ENCODE measurements around the gene FLAD1. TPM values are rescaled to one million over a fixed set of nuclear protein-coding genes. Genes with fewer than 3 reads are reported as not detected.

The FLAD1 gene
- total RNA-seq, 3 donors from 2014 or later (not counting 1 experiment from before 2014, with no cell fraction given), result 32.1 to 47.6 (median 38.7) TPM

- WGBS (ENCODE audit: insufficient coverage), result 92% methylated on average over 1 of the region's 2 CpGs
- ATAC-seq, result no peak
- peaks cover 5 to 12% of the 10 kb centered on the region in 2 donors for H3K27me3 Mint-ChIP-seq (ENCODE audit: low read depth in 2 of 2)
Observed at GRCh38 chr1:155035936-155036335, 52.8 kb downstream of the FLAD1 start.

GRCh38 chr1:155037043-155037442, 53.9 kb downstream of the FLAD1 start:
- no peaks in the 10 kb centered on the region for H3K36me3 ChIP-seq (ENCODE audit: control insufficient read depth, insufficient read depth, low read length)
- intact Hi-C loops (cut with micrococcal nuclease), result no loop called here
- no peak overlapping the region for H3K4me3 ChIP-seq (ENCODE audit: low read length)
- no peaks in the 10 kb centered on the region for H3K4me1 ChIP-seq (ENCODE audit: control insufficient read depth, insufficient read depth, low read length)
- peaks cover 5 to 12% of the 10 kb centered on the region in 2 donors for H3K27me3 Mint-ChIP-seq (ENCODE audit: low read depth in 2 of 2)
- H3K4me3 Mint-ChIP-seq, result no peak overlapping the region
- TF ChIP-seq, protein P1, sequence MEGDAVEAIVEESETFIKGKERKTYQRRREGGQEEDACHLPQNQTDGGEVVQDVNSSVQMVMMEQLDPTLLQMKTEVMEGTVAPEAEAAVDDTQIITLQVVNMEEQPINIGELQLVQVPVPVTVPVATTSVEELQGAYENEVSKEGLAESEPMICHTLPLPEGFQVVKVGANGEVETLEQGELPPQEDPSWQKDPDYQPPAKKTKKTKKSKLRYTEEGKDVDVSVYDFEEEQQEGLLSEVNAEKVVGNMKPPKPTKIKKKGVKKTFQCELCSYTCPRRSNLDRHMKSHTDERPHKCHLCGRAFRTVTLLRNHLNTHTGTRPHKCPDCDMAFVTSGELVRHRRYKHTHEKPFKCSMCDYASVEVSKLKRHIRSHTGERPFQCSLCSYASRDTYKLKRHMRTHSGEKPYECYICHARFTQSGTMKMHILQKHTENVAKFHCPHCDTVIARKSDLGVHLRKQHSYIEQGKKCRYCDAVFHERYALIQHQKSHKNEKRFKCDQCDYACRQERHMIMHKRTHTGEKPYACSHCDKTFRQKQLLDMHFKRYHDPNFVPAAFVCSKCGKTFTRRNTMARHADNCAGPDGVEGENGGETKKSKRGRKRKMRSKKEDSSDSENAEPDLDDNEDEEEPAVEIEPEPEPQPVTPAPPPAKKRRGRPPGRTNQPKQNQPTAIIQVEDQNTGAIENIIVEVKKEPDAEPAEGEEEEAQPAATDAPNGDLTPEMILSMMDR (IDR thresholded peaks at IDR 0.05), result no peak
- H3K27ac ChIP-seq (ENCODE audit: low read length), result no peak overlapping the region
- H3K27me3 ChIP-seq (ENCODE audit: control insufficient read depth, insufficient read depth, low read length), result no peaks in the 10 kb centered on the region
- H3K9me3 ChIP-seq (ENCODE audit: control insufficient read depth, insufficient read depth, low read length), result no peaks in the 10 kb centered on the region
- ATAC-seq (no peak), DNase-seq (no peak)
- WGBS (ENCODE audit: insufficient coverage), result 95% methylated on average over 3 of the region's 3 CpGs
- no peak overlapping the region for H3K27ac Mint-ChIP-seq
- no peaks in the 10 kb centered on the region for H3K36me3 Mint-ChIP-seq
- no peaks in the 10 kb centered on the region for H3K9me3 Mint-ChIP-seq
- peaks cover 0 to 5% of the 10 kb centered on the region in 2 donors for H3K4me1 Mint-ChIP-seq

More at GRCh38 chr1:155035936-155036335, 52.8 kb downstream of the FLAD1 start:
- no peak overlapping the region for H3K27ac ChIP-seq (ENCODE audit: low read length)
- no peaks in the 10 kb centered on the region for H3K27me3 ChIP-seq (ENCODE audit: control insufficient read depth, insufficient read depth, low read length)
- DNase-seq, result no peak
- TF ChIP-seq, protein P1 (IDR thresholded peaks at IDR 0.05), result no peak
- no peak overlapping the region for H3K4me3 Mint-ChIP-seq
- intact Hi-C loops (cut with micrococcal nuclease), result no loop called here
- peaks cover 0 to 5% of the 10 kb centered on the region in 2 donors for H3K4me1 Mint-ChIP-seq
- H3K36me3 Mint-ChIP-seq, result no peaks in the 10 kb centered on the region
- H3K9me3 ChIP-seq (ENCODE audit: control insufficient read depth, insufficient read depth, low read length), result no peaks in the 10 kb centered on the region
- H3K27ac Mint-ChIP-seq, result no peak overlapping the region
- H3K36me3 ChIP-seq (ENCODE audit: control insufficient read depth, insufficient read depth, low read length), result no peaks in the 10 kb centered on the region
- H3K9me3 Mint-ChIP-seq, result no peaks in the 10 kb centered on the region
- H3K4me3 ChIP-seq (ENCODE audit: low read length), result no peak overlapping the region
- H3K4me1 ChIP-seq (ENCODE audit: control insufficient read depth, insufficient read depth, low read length), result no peaks in the 10 kb centered on the region

- Histone ChIP-seq H3K4me1 (ENCODE audit: control insufficient read depth, insufficient read depth, low read length) (no peaks in the 10 kb centered on the region), H3K4me3 (ENCODE audit: low read length) (no peak overlapping the region), H3K36me3 (ENCODE audit: control insufficient read depth, insufficient read depth, low read length) (no peaks in the 10 kb centered on the region), H3K27ac (ENCODE audit: low read length) (no peak overlapping the region), H3K27me3 (ENCODE audit: control insufficient read depth, insufficient read depth, low read length) (no peaks in the 10 kb centered on the region), H3K9me3 (ENCODE audit: control insufficient read depth, insufficient read depth, low read length) (no peaks in the 10 kb centered on the region)
- DNase-seq (no peak), ATAC-seq (no peak)
- H3K27me3 Mint-ChIP-seq (ENCODE audit: low read depth in 2 of 2), result peaks cover 5 to 12% of the 10 kb centered on the region in 2 donors
- 82% methylated on average over 6 of the region's 6 CpGs for WGBS (ENCODE audit: insufficient coverage)
- no peak overlapping the region for H3K27ac Mint-ChIP-seq
- no peak overlapping the region for H3K4me3 Mint-ChIP-seq
- TF ChIP-seq, protein P1 (IDR thresholded peaks at IDR 0.05), result no peak
- no peaks in the 10 kb centered on the region for H3K9me3 Mint-ChIP-seq
- intact Hi-C loops (cut with micrococcal nuclease), result no loop called here
- H3K36me3 Mint-ChIP-seq, result no peaks in the 10 kb centered on the region
- peaks cover 0 to 5% of the 10 kb centered on the region in 2 donors for H3K4me1 Mint-ChIP-seq
Observed at GRCh38 chr1:155037851-155038441, 54.8 kb downstream of the FLAD1 start.
